Measurements from ENCODE around the gene FHIT. TPM values are rescaled to one million over a fixed set of nuclear protein-coding genes. Genes with fewer than 3 reads are reported as not detected.

The FHIT gene
- total RNA-seq, 2 experiments from 2014 or later = 86.0 to 90.6 TPM

DNA sequence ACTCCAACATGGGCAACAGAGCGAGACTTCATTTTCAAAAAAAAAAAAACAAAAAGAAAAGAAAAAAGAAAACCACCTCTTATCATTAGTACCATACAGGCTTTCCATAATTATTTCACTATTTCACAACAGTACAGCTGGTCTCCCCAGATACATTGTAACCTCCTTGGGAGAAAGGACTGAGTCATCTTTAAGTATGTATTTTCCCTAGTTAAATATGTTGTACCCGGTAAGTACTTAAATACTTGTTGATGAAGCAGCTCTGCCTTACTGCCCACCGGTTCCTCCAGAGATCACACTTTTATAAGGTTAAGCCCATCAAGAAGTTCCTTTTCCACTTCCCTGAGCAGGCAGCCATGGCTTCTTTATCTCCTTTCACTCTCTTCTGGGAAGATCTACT, 1412.0 kb downstream of the FHIT start:
- Mint-ChIP-seq H3K9me3 (peaks cover under 1% of the 10 kb centered on the region), H3K27me3 (no peaks in the 10 kb centered on the region), H3K4me1 (ENCODE audit: low read depth) (peaks cover 52% of the 10 kb centered on the region), H3K4me3 (no peak overlapping the region), H3K36me3 (ENCODE audit: low read depth) (peaks cover 61% of the 10 kb centered on the region), H3K27ac (no peak overlapping the region)
- no peaks in the 10 kb centered on the region for H3K36me3 ChIP-seq (ENCODE audit: insufficient read depth, low read length)
- TF ChIP-seq, protein P1, sequence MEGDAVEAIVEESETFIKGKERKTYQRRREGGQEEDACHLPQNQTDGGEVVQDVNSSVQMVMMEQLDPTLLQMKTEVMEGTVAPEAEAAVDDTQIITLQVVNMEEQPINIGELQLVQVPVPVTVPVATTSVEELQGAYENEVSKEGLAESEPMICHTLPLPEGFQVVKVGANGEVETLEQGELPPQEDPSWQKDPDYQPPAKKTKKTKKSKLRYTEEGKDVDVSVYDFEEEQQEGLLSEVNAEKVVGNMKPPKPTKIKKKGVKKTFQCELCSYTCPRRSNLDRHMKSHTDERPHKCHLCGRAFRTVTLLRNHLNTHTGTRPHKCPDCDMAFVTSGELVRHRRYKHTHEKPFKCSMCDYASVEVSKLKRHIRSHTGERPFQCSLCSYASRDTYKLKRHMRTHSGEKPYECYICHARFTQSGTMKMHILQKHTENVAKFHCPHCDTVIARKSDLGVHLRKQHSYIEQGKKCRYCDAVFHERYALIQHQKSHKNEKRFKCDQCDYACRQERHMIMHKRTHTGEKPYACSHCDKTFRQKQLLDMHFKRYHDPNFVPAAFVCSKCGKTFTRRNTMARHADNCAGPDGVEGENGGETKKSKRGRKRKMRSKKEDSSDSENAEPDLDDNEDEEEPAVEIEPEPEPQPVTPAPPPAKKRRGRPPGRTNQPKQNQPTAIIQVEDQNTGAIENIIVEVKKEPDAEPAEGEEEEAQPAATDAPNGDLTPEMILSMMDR (IDR thresholded peaks at IDR 0.05) = no peak
- intact Hi-C loops (cut with DNase I, micrococcal nuclease) = no loop called here
- ChIA-PET CTCF (no interaction called here), POLR2A (no interaction called here)
- ATAC-seq (ENCODE audit: poor library complexity) (no peak), DNase-seq (no peak)
- no peaks in the 10 kb centered on the region for H3K27me3 ChIP-seq (ENCODE audit: control insufficient read depth in 1 of 2, insufficient read depth in 2 of 2, low read length in 2 of 2)
- H3K9me3 ChIP-seq (ENCODE audit: control insufficient read depth in 1 of 2, insufficient read depth in 1 of 2, low read length in 2 of 2) = no peaks in the 10 kb centered on the region
- H3K4me1 ChIP-seq (ENCODE audit: insufficient read depth, low read length) = no peaks in the 10 kb centered on the region
- H3K4me3 ChIP-seq (ENCODE audit: low read length) = no peak overlapping the region
- H3K27ac ChIP-seq (ENCODE audit: low read depth in 1 of 2, low read length in 2 of 2) = no peak overlapping the region

DNA sequence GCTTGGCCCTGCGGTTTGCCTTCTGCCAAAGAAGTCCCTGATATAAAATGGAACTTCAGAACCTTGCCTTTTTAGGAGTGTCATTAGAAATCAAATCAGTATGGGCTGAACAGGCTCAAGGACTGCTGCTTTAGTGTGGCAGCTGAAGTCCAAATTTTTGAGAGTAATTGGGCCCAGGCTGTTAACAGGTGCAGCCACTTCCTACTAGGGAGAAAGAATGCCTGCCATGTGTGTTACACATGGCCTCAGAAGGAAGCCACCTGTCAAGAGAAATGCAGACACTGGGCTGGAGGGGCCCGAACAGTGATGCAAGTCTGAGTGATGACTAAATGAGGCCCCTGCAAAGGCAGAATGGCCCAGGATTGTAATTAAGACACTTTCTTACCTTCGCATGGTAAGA, 1414.7 kb downstream of the FHIT start:
- Histone ChIP-seq H3K27me3 (ENCODE audit: control insufficient read depth in 1 of 2, insufficient read depth in 2 of 2, low read length in 2 of 2) (no peaks in the 10 kb centered on the region), H3K4me1 (ENCODE audit: insufficient read depth, low read length) (no peaks in the 10 kb centered on the region), H3K36me3 (ENCODE audit: insufficient read depth, low read length) (no peaks in the 10 kb centered on the region), H3K4me3 (ENCODE audit: low read length) (no peak overlapping the region), H3K9me3 (ENCODE audit: control insufficient read depth in 1 of 2, insufficient read depth in 1 of 2, low read length in 2 of 2) (no peaks in the 10 kb centered on the region), H3K27ac (ENCODE audit: low read depth in 1 of 2, low read length in 2 of 2) (no peak overlapping the region)
- ChIA-PET CTCF (no interaction called here), POLR2A (no interaction called here)
- Mint-ChIP-seq H3K27me3 (no peaks in the 10 kb centered on the region), H3K27ac (no peak overlapping the region), H3K9me3 (peaks cover 3% of the 10 kb centered on the region), H3K4me3 (no peak overlapping the region), H3K36me3 (ENCODE audit: low read depth) (peaks cover 49% of the 10 kb centered on the region), H3K4me1 (ENCODE audit: low read depth) (peaks cover 43% of the 10 kb centered on the region)
- DNase-seq (no peak), ATAC-seq (ENCODE audit: poor library complexity) (no peak)
- intact Hi-C loops (cut with DNase I, micrococcal nuclease) = no loop called here
- TF ChIP-seq, protein P1 (IDR thresholded peaks at IDR 0.05) = no peak

- DNase-seq (no peak), ATAC-seq (ENCODE audit: poor library complexity) (no peak)
- no peaks in the 10 kb centered on the region for H3K4me1 ChIP-seq (ENCODE audit: insufficient read depth, low read length)
- CTCF ChIA-PET = no interaction called here
- Mint-ChIP-seq H3K36me3 (ENCODE audit: low read depth) (peaks cover 39% of the 10 kb centered on the region), H3K4me1 (ENCODE audit: low read depth) (peaks cover 32% of the 10 kb centered on the region), H3K27ac (no peak overlapping the region), H3K27me3 (no peaks in the 10 kb centered on the region), H3K9me3 (peaks cover 3% of the 10 kb centered on the region), H3K4me3 (no peak overlapping the region)
- TF ChIP-seq, protein P1 (IDR thresholded peaks at IDR 0.05) = no peak
- no peak overlapping the region for H3K27ac ChIP-seq (ENCODE audit: low read depth in 1 of 2, low read length in 2 of 2)
- H3K9me3 ChIP-seq (ENCODE audit: control insufficient read depth in 1 of 2, insufficient read depth in 1 of 2, low read length in 2 of 2) = no peaks in the 10 kb centered on the region
- intact Hi-C loops (cut with DNase I, micrococcal nuclease) = no loop called here
- H3K4me3 ChIP-seq (ENCODE audit: low read length) = no peak overlapping the region
- POLR2A ChIA-PET = no interaction called here
- H3K36me3 ChIP-seq (ENCODE audit: insufficient read depth, low read length) = no peaks in the 10 kb centered on the region
- H3K27me3 ChIP-seq (ENCODE audit: control insufficient read depth in 1 of 2, insufficient read depth in 2 of 2, low read length in 2 of 2) = no peaks in the 10 kb centered on the region
These were observed 1418.5 kb downstream of the FHIT start for GRCh38 chr3:59832702-59833101.

Data from CD4-positive, alpha-beta T cell (primary cell).